Neutrophil (primary cell): ENCODE results near the gene HIRA.

ENCODE experiments used
- H3K27ac ChIP-seq: fragments of 200-600 bp; sonication (generic); 2 replicates; pipeline ENCODE4 v1.5.1; 2016; ENCODE audit warnings: mild to moderate bottlenecking, moderate library complexity
- H3K27me3 ChIP-seq: fragments of 200-600 bp; sonication (generic); 2 replicates; pipeline ENCODE4 v1.6.0; 2016; ENCODE audit warnings: mild to moderate bottlenecking
- H3K36me3 ChIP-seq: fragments of 200-600 bp; sonication (generic); 2 replicates; pipeline ENCODE4 v1.5.1; 2017
- H3K4me1 ChIP-seq, 2 experiments: fragments of 200-600 bp in 1 of 2; sonication (generic) in 1 of 2; 1 replicate in 1 of 2; 2 replicates in 1 of 2; pipeline versions ENCODE4 v1.5.1 to v1.6.1; 2013 to 2016; ENCODE audit warnings: low read depth in 1 of 2, low read length in 1 of 2, mild to moderate bottlenecking in 1 of 2, moderate library complexity in 1 of 2; ENCODE audit not compliant: control insufficient read depth in 1 of 2, insufficient read depth in 1 of 2
- H3K4me3 ChIP-seq, 2 experiments: fragments of 200-600 bp in 1 of 2; sonication (generic) in 1 of 2; 1 replicate in 1 of 2; 2 replicates in 1 of 2; pipeline ENCODE4 v1.5.1; 2013 to 2016; ENCODE audit warnings: low read depth in 1 of 2, low read length in 1 of 2, mild to moderate bottlenecking in 1 of 2, moderate library complexity in 1 of 2
- H3K9me3 ChIP-seq: fragments of 200-600 bp; sonication (generic); 2 replicates; pipeline ENCODE4 v1.5.1; 2016
- TF ChIP-seq, protein P1 (sequence below): fragments of 200-600 bp; sonication (generic); IDR thresholded peaks from 2 replicates; pipeline ENCODE4 v1.5.1; 2016; ENCODE audit warnings: antibody characterized with exemption

Gene HIRA

DNA sequence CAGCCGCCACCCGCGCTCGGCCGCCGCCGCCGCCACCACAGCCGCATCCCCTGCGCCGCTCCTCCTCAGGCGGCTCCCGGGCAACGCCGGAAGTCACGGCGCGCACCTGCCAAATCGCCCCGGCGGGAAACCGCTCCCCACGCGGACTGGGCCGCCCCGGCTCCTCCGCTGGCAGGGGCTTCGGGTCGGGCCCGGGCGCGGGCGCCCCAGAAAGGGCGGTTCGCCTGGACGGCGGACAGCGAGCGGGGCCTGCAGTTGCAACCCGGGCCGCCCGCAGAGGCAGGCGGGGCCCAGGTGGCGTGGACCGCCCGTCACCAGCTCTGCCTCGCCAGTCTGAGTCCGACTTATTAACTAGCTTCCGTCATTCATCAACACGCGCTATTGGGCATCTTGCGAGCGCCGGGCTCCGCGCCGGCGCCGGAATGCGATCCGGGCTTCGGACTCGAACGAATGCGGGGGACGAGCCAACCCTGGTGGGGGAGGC is at the start of gene HIRA:
TSS of gene HIRA (minus strand) at position 85 of the 484 bp plus-strand sequence. CDS start 257 bp downstream, outside the sequence.
- Histone ChIP-seq H3K9me3 (no peaks in the 10 kb centered on the region), H3K4me1 (peaks cover 53% of the 10 kb centered on the region in 2 experiments), H3K36me3 (peaks cover 12% of the 10 kb centered on the region), H3K27me3 (no peaks in the 10 kb centered on the region), H3K27ac (peak within 1 kb of the TSS; percentile 98), H3K4me3 (peak within 1 kb of the TSS; percentile 92 to 96)
- TF ChIP-seq, protein P1, sequence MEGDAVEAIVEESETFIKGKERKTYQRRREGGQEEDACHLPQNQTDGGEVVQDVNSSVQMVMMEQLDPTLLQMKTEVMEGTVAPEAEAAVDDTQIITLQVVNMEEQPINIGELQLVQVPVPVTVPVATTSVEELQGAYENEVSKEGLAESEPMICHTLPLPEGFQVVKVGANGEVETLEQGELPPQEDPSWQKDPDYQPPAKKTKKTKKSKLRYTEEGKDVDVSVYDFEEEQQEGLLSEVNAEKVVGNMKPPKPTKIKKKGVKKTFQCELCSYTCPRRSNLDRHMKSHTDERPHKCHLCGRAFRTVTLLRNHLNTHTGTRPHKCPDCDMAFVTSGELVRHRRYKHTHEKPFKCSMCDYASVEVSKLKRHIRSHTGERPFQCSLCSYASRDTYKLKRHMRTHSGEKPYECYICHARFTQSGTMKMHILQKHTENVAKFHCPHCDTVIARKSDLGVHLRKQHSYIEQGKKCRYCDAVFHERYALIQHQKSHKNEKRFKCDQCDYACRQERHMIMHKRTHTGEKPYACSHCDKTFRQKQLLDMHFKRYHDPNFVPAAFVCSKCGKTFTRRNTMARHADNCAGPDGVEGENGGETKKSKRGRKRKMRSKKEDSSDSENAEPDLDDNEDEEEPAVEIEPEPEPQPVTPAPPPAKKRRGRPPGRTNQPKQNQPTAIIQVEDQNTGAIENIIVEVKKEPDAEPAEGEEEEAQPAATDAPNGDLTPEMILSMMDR: peak; percentile 14

DNA sequence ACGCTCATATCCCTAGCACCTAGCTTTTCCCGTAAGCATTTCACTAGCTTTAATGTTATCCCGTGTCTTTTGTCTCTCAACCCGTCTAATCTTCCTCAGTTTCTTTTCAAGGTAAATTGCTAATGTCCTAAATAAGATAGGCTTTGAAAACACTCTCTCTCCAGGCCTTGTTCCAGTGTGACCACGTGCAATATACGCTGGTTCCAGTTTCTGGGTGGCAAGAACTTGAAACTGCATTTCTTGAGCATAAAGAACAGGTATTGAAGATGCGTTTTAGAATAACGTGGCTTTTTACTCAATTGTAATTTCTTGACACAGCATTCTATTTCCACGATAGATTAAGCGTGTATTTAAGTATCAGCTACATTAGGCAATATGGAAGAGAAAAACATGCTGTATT is 49.3 kb upstream of the HIRA start:
- Histone ChIP-seq H3K27me3 (no peaks in the 10 kb centered on the region), H3K4me3 (no peak overlapping the region), H3K9me3 (no peaks in the 10 kb centered on the region), H3K27ac (no peak overlapping the region), H3K36me3 (peaks cover 19% of the 10 kb centered on the region), H3K4me1 (peaks cover 25 to 27% of the 10 kb centered on the region in 2 experiments)
- TF ChIP-seq, protein P1: no peak

DNA sequence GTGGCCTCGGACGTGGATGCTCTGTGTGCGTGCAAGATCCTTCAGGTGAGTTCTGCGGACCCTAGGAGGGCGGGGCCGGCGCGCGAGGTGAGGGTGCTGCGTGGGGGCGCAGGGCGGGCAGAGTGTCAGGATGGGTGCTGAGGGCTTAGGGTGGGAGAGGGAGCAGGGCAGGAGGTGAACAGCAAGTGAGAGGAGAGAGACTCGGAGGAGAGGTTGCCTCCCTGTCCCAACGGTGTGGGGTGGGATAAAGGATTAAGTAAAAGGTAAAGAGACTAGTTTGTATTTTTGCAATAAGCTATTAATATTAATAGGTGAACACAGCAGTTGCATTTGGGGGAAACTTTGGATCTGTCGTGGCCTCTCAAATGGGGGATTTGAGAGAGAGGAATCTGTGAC is 48.6 kb upstream of the HIRA start:
- peaks cover 21% of the 10 kb centered on the region for H3K36me3 ChIP-seq
- H3K9me3 ChIP-seq: no peaks in the 10 kb centered on the region
- no peaks in the 10 kb centered on the region for H3K27me3 ChIP-seq
- peaks cover 25 to 27% of the 10 kb centered on the region in 2 experiments for H3K4me1 ChIP-seq
- H3K4me3 ChIP-seq: peak overlapping the region; percentile 76 to 85
- TF ChIP-seq, protein P1: no peak
- H3K27ac ChIP-seq: peak overlapping the region; percentile 99

GRCh38 chr22:19479355-19480172 is 48.0 kb upstream of the HIRA start, which contains the start of gene CDC45:
Gene CDC45, plus strand, starts transcription at chr22:19479920. Its CDS starts 49 bp downstream, at chr22:19479969.
- peaks cover 27% of the 10 kb centered on the region for H3K36me3 ChIP-seq
- H3K27me3 ChIP-seq: no peaks in the 10 kb centered on the region
- H3K27ac ChIP-seq: peak within 1 kb of the TSS; percentile 99
- TF ChIP-seq, protein P1: no peak
- H3K9me3 ChIP-seq: no peaks in the 10 kb centered on the region
- peak within 1 kb of the TSS; percentile 76 to 85 for H3K4me3 ChIP-seq
- H3K4me1 ChIP-seq: peaks cover 25 to 27% of the 10 kb centered on the region in 2 experiments

DNA sequence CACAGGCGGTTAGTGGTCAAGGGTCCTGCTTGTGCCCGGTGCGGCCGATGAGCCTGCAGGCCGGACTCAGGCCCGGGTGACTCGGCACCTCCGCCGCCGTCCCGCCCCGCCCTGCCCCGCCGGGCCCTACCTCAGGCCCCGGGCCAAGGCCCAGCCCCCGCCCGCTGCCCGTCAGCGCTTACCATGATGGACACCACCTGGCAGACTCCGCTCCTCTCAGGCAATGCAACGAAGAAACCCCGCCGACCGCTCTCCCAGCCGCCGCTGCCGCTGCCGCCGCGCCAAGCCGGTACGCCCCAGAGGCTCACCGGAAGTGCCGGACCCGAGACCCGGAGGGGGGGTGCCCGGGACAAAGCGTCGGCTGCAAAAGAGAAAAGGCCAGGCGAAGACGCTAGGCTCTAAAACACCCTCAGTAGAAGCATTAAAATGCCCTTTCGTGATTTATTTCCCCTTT is 47.4 kb upstream of the HIRA start, which contains the start of gene UFD1:
TSS of gene UFD1 (minus strand) at position 293 of the 454 bp plus-strand sequence. CDS start at position 185, 108 bp downstream.
- Histone ChIP-seq H3K27me3 (no peaks in the 10 kb centered on the region), H3K36me3 (peaks cover 27% of the 10 kb centered on the region), H3K4me1 (peaks cover 25 to 27% of the 10 kb centered on the region in 2 experiments), H3K9me3 (no peaks in the 10 kb centered on the region), H3K27ac (peak within 1 kb of the TSS; percentile 99), H3K4me3 (peak within 1 kb of the TSS; percentile 76 to 85)
- TF ChIP-seq, protein P1: no peak
